ENCODE measurements around the gene EML6. TPM values are rescaled to one million over a fixed set of nuclear protein-coding genes. Genes with fewer than 3 reads are reported as not detected.
"Not testable (repeated sequence)": the region's sequence is repeated elsewhere in the genome, so short reads cannot be mapped to it uniquely, and the experiment has no call there.

The EML6 gene
- polyA plus RNA-seq, 1 donor: 52.3 TPM

DNA sequence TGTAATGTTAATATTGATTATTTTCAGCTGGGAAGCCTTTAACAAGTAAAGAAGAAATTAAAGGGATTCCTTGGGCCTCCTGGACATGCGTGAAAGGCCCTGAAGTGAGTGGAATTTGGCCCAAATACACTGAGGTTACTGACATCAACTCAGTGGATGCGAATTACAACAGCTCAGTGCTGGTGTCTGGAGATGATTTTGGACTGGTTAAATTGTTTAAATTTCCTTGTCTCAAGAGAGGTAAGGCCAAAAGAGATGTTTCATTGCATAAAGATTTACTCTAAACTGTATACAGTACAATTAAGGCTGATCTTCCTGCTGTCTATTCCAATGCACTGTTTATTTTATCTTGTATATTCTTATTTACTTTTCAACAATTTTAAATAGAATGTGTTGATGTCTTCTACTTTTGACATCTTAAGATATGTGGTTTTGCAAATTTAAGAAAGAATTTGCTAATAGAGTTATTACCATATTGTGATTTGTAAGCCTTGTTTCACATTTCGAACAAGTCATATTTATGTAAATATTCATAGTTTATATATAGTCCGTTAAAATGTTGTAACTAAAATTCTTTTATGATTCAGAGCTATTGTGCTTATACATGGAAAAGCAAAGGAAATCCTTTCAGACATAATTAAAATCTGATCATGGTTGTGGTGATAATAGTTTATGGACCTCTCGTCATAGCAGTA is 130.3 kb downstream of the EML6 start:
- DNase-seq: no peak

DNA sequence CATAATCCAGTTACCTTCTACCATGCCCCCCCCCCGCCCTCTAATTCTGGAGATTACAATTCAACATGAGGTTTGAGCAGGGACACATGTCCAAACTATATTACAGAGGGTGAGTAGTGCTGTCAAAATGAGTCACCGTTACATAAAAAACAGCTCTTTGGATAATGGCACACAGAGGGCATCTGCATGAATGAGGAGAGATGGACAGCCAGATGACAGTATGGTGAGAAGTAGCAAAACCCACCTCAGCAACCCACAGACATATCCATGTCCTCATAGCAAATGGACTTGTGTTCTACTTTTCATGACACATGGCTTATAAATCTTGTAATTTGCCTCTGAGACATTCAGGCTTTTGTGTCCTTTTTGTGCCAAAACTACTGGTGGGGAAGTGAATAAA is 132.0 kb downstream of the EML6 start:
- DNase-seq: no peak

DNA sequence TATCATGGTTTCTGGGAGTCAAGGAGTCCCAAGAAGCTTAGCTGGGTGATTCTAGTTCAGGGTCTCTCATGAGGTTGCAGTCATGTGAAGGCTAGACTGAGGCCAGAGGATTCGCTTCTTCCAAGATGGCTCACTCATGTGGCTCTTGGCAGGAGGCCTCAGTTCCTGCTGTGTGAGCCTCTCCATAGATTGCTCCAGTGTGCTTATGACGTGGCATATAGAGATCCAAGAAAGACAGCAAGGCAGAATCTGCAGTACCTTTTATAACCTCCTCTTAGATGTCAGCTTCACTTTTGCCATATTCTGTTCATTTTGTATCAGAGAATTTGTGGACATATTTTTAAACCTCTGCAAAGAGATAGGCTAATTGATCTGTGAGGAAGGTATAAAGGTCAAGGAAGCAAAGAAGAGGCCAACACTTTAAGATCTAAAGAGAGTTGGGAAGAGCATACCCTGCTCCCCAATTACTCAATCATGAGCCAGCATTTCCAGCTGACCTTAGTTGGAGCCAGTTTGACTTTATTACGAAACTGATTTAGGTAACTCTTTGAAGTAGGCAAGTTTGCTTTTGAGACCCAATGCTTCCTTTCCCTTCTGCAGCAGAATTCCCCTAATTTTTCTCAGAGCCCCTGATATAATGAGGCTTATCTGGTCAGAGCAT is 134.7 kb downstream of the EML6 start:
- DNase-seq: no peak

GRCh38 chr2:54859416-54859815 is 136.0 kb downstream of the EML6 start:
- no peak for DNase-seq

DNA sequence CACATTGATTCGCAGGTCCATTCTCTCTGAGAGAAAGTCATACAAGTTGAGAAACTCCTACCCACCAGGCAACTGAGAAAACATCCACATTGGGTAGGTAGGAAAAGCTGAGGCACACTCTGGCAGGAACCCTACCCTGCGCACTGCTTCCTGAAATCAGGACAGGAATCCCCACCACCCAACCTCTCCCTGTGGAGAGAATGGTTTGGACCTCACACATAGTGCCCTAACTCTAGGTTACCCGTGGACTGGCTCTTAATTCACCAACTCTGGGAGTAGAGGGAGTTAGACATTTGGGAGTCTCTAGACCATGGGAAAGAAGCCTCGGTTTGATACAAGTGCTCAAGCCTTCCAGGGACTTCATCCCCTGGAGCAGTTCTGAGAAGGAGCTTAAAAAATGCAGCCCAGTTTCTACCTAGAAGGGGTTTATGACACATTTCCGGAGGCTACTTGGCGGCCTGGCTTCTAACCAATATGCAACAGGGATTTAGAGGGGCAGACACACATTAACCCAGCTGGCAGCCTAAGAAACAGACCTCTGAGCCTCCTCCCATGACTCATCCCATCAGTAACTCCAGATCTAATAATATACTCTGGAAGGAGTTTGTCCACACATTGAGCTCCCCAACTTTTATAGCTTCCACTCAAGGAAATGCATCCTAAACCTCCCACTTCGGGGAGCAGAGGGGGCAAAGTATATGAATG is 136.7 kb downstream of the EML6 start:
- no peak for DNase-seq

- DNase-seq: no peak
Observed at GRCh38 chr2:54862229-54862628, 138.8 kb downstream of the EML6 start.

GRCh38 chr2:54862742-54863141 is 139.3 kb downstream of the EML6 start:
- no peak for DNase-seq

DNA sequence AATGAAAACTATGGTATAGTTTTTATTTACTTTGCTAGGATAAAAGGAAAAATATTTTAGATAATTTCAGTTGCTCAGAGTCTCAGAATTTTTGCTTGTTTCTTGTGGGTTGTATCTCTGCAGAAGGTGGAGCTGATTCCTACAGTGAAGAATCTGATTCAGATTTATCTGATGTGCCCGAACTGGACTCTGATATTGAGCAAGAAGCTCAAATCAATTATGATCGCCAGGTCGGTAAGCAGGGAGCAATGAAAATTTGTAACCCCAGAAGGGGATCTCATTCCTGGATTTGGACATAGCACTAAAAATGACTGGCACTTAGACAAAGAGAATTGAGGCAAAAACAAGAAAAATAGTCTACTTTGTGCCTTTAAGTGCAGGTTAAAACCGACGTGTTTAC is 140.2 kb downstream of the EML6 start:
- DNase-seq: no peak

GRCh38 chr2:54864096-54864495 is 140.6 kb downstream of the EML6 start:
- DNase-seq: no peak

GRCh38 chr2:54864727-54865126 is 141.3 kb downstream of the EML6 start:
- DNase-seq: no peak

DNA sequence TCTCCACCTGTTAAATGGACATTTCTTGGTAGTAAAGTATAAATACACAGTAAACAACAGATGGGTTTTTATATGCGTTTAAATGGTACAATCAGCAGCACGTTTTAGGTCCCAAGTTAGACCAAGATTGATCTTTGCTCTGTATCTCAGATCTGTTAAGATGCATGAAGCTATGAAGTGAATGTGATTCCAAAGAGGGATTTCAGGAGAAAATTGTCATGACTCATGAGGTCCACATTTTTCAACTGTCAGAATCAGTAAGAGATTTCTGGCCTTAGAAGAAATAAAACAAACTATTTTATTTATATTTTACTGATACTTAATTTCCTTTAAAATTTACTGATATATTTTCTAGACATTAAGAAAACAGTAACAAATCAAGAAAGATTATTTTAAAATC is 142.7 kb downstream of the EML6 start:
- DNase-seq: no peak

GRCh38 chr2:54866868-54867267 is 143.4 kb downstream of the EML6 start:
- DNase-seq: no peak

DNA sequence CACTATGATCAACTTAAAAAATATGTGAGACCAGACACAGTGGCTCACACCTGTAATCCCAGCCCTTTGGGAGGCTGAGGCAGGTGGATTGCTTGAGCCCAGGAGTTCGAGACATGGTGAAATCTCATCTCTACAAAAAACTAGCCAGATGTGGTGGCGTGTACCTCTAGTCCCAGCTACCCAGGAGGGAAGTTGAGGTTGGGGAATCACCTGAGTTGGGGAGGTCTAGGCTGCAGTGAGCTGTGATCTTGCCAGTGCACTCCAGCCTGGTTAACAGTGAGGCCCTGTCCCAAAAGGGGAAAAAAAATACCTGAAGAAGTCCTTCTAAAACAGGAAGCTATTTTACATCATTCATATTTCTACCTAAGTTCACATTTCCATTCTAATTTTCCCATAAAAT is 144.0 kb downstream of the EML6 start:
- DNase-seq: no peak

DNA sequence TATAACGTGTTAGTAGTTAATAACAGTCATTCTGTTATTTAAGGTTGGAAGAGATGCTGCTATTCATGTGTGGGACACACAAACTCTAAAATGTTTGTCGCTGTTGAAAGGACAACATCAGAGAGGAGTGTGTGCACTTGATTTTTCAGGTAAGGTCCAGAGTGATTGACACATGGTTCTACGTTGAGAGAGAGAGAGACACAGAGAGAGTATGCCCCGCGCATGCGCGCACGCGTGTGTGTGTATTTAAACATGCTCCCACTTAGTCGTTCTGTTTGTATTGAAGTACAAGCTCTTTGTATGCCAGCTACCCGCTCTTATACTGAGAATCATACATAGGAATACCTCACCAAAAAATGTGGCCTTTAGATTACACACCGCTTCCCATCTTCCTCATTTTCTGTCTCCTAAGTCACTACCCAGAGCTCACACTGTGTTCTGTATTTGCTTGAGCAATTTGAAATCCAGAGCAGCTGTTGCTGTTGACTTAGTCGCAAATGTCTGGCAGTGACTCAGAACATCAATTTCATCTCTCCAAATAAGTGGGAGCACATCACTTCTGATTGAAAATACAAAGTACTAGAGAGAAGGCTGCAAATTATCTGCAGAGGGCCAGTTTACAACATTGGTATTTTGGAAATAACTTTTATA is 148.1 kb downstream of the EML6 start:
- DNase-seq: no peak

GRCh38 chr2:54872780-54873179 is 149.3 kb downstream of the EML6 start:
- DNase-seq: no peak

- DNase-seq: not testable (repeated sequence)
Observed at GRCh38 chr2:54873236-54873635, 149.8 kb downstream of the EML6 start.

DNA sequence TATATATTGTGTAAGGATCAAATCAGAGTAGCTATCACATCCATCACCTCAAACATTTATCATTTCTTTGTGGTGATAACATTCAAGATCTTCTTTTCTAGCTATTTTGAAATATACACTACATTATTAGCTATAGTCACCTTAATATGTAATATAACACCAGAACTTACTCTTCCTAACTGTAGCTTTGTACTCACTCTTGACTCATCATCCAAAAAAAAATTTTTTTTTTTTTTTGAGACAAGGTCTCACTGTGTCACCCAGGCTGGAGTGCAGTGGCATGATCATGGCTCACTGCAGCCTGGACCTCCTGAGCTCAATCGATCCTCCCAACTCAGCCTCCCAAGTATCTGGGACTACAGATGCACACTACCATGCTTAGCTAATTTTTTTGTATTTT is 153.3 kb downstream of the EML6 start:
- DNase-seq: no peak

DNA sequence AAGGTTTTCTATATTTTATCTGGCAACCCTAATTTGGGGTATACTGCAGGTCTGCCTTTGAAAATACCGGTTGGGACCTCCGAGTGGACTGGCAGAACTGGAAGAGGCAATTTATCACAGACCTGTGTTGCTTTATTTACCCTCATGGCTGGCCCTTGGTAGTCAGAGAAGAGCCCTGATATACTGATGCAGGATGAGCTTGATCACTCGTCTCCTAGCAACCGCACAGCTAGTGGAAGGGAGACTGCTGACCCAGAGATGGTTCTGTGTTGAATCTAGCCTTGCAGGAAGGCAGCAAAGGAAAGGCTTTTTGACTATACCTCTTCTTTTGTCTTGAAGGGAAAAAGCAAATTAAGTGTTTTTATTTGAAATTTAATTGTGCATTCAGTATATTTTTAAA is 154.7 kb downstream of the EML6 start:
- no peak for DNase-seq

- DNase-seq: no peak
Observed at GRCh38 chr2:54879032-54879431, 155.6 kb downstream of the EML6 start.

DNA sequence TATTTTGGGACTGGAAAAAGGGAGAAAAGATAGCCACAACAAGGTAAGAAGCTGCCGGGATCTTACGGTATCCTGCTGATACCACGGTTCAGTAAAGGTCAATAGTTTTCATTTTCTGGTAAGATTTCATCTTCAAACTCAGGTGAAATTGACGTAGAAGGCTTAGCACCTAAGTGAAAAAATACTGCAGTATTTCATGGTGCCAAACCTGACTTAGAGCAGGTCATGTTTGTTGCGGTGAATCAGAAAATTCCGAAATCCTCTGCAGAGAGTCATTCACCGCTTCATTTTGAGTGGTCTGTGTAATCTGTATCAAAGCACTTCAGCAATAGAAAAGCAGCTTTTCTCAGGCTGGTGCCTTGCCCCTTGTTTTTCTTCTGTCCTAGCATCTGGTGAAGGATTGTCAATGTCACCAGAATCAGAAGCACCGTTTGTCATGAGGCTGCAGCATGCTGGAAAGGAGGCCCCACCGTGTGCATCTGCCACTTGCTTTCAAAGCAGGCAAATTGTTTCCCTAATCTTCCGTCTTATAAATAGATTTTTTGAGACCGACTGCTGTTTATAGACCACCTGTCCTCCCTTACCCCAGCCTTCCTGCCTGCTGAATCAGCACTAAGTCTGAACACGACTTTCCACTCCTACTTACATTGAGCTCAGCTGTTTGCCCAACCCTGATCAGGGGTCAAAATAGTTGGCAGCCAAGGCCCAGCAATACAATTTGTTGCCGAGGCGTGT is 156.3 kb downstream of the EML6 start:
- no peak for DNase-seq

GRCh38 chr2:54880428-54880827 is 157.0 kb downstream of the EML6 start:
- DNase-seq: no peak

DNA sequence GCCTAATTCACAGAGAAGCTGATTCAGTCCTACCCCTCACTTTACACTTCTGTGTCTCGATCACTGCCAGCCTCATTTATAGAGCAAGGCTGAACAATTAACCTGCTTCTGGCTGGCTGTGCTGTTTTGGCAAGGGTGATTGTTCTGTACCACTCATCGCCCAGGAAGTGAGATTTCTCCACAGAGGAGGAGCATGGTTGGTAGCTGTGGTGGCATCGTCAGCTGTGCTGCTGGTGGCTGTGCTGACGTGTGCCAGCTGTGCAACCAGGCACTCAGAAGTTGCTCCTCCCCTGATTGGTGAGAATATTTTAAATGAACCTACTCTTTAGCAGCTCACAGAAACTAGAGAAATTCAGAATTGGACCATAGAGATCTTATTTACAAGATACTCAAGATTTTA is 158.3 kb downstream of the EML6 start:
- DNase-seq: no peak

DNA sequence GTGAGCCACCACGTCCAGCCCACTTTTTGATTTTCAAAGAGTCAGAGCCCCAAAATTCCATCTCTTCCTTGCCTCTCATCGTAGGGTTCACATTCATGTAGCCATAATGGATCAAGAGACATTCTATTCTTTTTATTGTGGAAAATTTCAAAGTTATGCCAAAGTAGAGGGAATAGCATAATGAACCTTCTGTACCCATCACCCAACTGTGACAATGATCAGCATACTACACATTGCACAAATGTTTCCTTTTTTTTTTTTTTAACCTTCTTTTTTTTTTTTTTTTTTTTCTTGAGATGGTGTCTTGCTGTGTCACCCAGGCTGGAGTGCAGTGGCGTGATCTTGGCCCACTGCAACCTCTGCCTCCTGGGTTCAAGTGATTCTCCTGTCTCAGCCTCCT is 162.4 kb downstream of the EML6 start:
- no peak for DNase-seq

All from hindlimb muscle (tissue), 1 donor.